K562 (cell line): ENCODE results near the gene IRS1. TPM values are rescaled to one million over a fixed set of nuclear protein-coding genes. Genes with fewer than 3 reads are reported as not detected.

Source experiments
- BCL6 ChIP-seq: fragments of 250-450 bp; sonication (Bioruptor Pico); IDR thresholded peaks from 2 replicates; pipeline ENCODE4 v1.4.0; 2020
- E2F4 ChIP-seq: sonication (generic); formaldehyde crosslinking; IDR thresholded peaks from 2 replicates; pipeline ENCODE4 v1.8.0; 2022; ENCODE audit warnings: mild to moderate bottlenecking, low read depth, missing genetic modification reagents
- E2F6 ChIP-seq, 2 experiments: IDR thresholded peaks; 2 replicates each; pipeline ENCODE4 v1.6.1; 2011; ENCODE audit warnings: borderline replicate concordance in 1 of 2, control low read depth in 1 of 2, low read depth in 1 of 2, low read length in 1 of 2, mild to moderate bottlenecking in 1 of 2, mixed read lengths in 1 of 2, moderate library complexity in 1 of 2; ENCODE audit not compliant: insufficient read depth in 1 of 2, insufficient read length in 1 of 2, poor library complexity in 1 of 2, severe bottlenecking in 1 of 2; ENCODE audit errors: extremely low read depth in 1 of 2
- ETV6 ChIP-seq, 3 experiments: fragments of 150-350 bp in 1 of 3; sonication (generic) in 1 of 3; formaldehyde crosslinking in 1 of 3; IDR thresholded peaks; 2 replicates each; pipeline versions ENCODE4 v1.6.1 to v1.8.0; 2014 to 2022; ENCODE audit warnings: borderline replicate concordance in 2 of 3, low read depth in 2 of 3, antibody characterized with exemption in 1 of 3, low read length in 1 of 3, mild to moderate bottlenecking in 1 of 3, missing genetic modification reagents in 1 of 3
- FOS ChIP-seq: IDR thresholded peaks from 3 replicates; pipeline ENCODE4 v1.6.1; 2011; ENCODE audit not compliant: insufficient read length; ENCODE audit errors: extremely low read depth
- FOXA3 ChIP-seq, 2 experiments: fragments of 450-650 bp in 1 of 2; sonication (generic) in 1 of 2; formaldehyde crosslinking; IDR thresholded peaks in 1 of 2; conservative IDR thresholded peaks in 1 of 2; 2 replicates each; pipeline versions ENCODE4 v1.4.0 to v1.8.0; 2020 to 2022; ENCODE audit warnings: mild to moderate bottlenecking in 2 of 2, missing genetic modification reagents in 1 of 2
- HNRNPH1 ChIP-seq: fragments of 200-400 bp; formaldehyde crosslinking; optimal IDR thresholded peaks from 2 replicates; pipeline ENCODE3; 2017; ENCODE audit warnings: low read depth, mild to moderate bottlenecking, low read length, moderate library complexity
- HNRNPL ChIP-seq: fragments of 200-400 bp; formaldehyde crosslinking; IDR thresholded peaks from 2 replicates; pipeline ENCODE4 v1.6.1; 2017; ENCODE audit warnings: low read depth, mild to moderate bottlenecking, low read length
- MCM2 ChIP-seq: fragments of 450-650 bp; IDR thresholded peaks from 2 replicates; pipeline ENCODE4 v1.6.1; 2017; ENCODE audit warnings: low read depth, mild to moderate bottlenecking
- MEF2A ChIP-seq: IDR thresholded peaks from 2 replicates; pipeline ENCODE4 v1.6.1; 2011; ENCODE audit warnings: low read depth, mild to moderate bottlenecking, low read length, moderate library complexity; ENCODE audit not compliant: control insufficient read depth
- MLLT1 ChIP-seq, 2 experiments: fragments of 450-650 bp; IDR thresholded peaks; 2 replicates each; pipeline ENCODE4 v1.6.1; 2016
- NFE2 ChIP-seq: IDR thresholded peaks from 2 replicates; pipeline ENCODE4 v1.6.1; 2014; ENCODE audit warnings: antibody characterized with exemption, low read depth
- PHTF2 ChIP-seq: fragments of 250-450 bp; sonication (Bioruptor Pico); IDR thresholded peaks from 2 replicates; pipeline ENCODE4 v1.5.0; 2021; ENCODE audit warnings: mild to moderate bottlenecking
- PRMT5 ChIP-seq: sonication (generic); formaldehyde crosslinking; IDR thresholded peaks from 2 replicates; pipeline ENCODE4 v1.5.0; 2020; ENCODE audit warnings: missing genetic modification reagents
- TFAP4 ChIP-seq: sonication (generic); formaldehyde crosslinking; IDR thresholded peaks from 2 replicates; pipeline ENCODE4 v1.8.0; 2022; ENCODE audit warnings: missing genetic modification reagents, mild to moderate bottlenecking, moderate library complexity, borderline replicate concordance
- ZBTB34 ChIP-seq: fragments of 250-450 bp; sonication (Bioruptor Pico); IDR thresholded peaks from 2 replicates; pipeline ENCODE4 v1.8.0; 2021; ENCODE audit warnings: mild to moderate bottlenecking, moderate library complexity
- ZFX ChIP-seq: sonication (generic); formaldehyde crosslinking; IDR thresholded peaks from 2 replicates; pipeline ENCODE4 v1.8.0; 2022; ENCODE audit warnings: mild to moderate bottlenecking, missing genetic modification reagents, moderate library complexity
- ZKSCAN1 ChIP-seq: fragments of 150-350 bp; IDR thresholded peaks from 2 replicates; pipeline ENCODE4 v1.6.1; 2016; ENCODE audit warnings: low read depth, low read length
- ZNF165 ChIP-seq: fragments of 250-450 bp; sonication (Bioruptor Pico); IDR thresholded peaks from 2 replicates; pipeline ENCODE4 v1.4.0; 2020; ENCODE audit warnings: borderline replicate concordance
- ZNF586 ChIP-seq: fragments of 450-650 bp; formaldehyde crosslinking; conservative IDR thresholded peaks from 2 replicates; pipeline ENCODE4 v1.4.0; 2020; ENCODE audit warnings: mild to moderate bottlenecking, moderate library complexity
- polyA plus RNA-seq, 8 experiments: library from polyadenylated mRNA; depleted of rRNA in 4 of 8; stranded (reverse) in 5 of 8; unstranded in 3 of 8; fragments of >200 nt; fragmentation: Nextera tagmentation in 2 of 8; fragmentation: Illumina TruSeq in 1 of 8; extraction: Ambion mirVana in 2 of 8; extraction: Trizol in 1 of 8; gene quantifications; 2 replicates each; pipeline versions ENCODE4 v1.2.1 to v1.2.3, GENCODE V29; 2011 to 2014; ENCODE audit warnings: inconsistent platforms in 1 of 8, missing spikeins in 1 of 8
- total RNA-seq, 7 experiments: library from RNA; depleted of rRNA in 6 of 7; stranded (reverse); fragments of >200 nt in 6 of 7; fragmentation: Illumina TruSeq in 2 of 7; extraction: Trizol in 2 of 7; gene quantifications; 2 replicates each; pipeline versions ENCODE4 v1.2.1 to v1.2.3, GENCODE V29; 2011 to 2021; ENCODE audit warnings: low replicate concordance in 1 of 7

The IRS1 gene
- total and polyA plus RNA-seq, 9 of the 15 experiments (the other 6 are each of a cell fraction or from before 2014, with no cell fraction given): under 0.01 to 0.31 (median 0.08) TPM; not detected in 1

- TF ChIP-seq ZNF586: no peak
- TF ChIP-seq BCL6: no peak
- TF ChIP-seq E2F6 (IDR thresholded peaks at IDR 0.05; ENCODE audit: borderline replicate concordance in 1 of 2, extremely low read depth in 1 of 2, insufficient read depth in 1 of 2, insufficient read length in 1 of 2, low read depth in 1 of 2, low read length in 1 of 2, poor library complexity in 1 of 2, severe bottlenecking in 1 of 2): peak; percentile 72 to 96
- no peak for TF ChIP-seq ZBTB34 (CRISPR knock-in tag)
- no peak for TF ChIP-seq MEF2A
- TF ChIP-seq FOS: no peak
- 0 out of 2 replicates have a peak, but pooled peaks have one; percentile 13 for TF ChIP-seq TFAP4 (CRISPR knock-in tag)
- TF ChIP-seq FOXA3 (CRISPR knock-in tag; conservative IDR thresholded peaks at IDR 0.05 in 1 of 2, IDR thresholded peaks at IDR 0.05 in 1 of 2): no peak; a peak in 1 of 4 replicates
- no peak for TF ChIP-seq ZNF165 (CRISPR knock-in tag)
- TF ChIP-seq NFE2: no peak
- no peak for TF ChIP-seq HNRNPH1
- TF ChIP-seq MCM2: no peak
- TF ChIP-seq ETV6 (IDR thresholded peaks at IDR 0.05; ENCODE audit: borderline replicate concordance in 1 of 2, low read depth in 2 of 2, low read length in 1 of 2): no peak
- TF ChIP-seq ETV6 (CRISPR knock-in tag; IDR thresholded peaks at IDR 0.05; ENCODE audit: borderline replicate concordance): no peak
- no peak for TF ChIP-seq PHTF2
- TF ChIP-seq ZKSCAN1: no peak
- peak; percentile 80 for TF ChIP-seq ZFX (CRISPR knock-in tag)
- no peak for TF ChIP-seq E2F4 (CRISPR knock-in tag)
- TF ChIP-seq HNRNPL: peak; percentile 92
- TF ChIP-seq PRMT5 (CRISPR knock-in tag): no peak
- TF ChIP-seq MLLT1 (IDR thresholded peaks at IDR 0.05): no peak
Measured at GRCh38 chr2:226791487-226792081, 8.0 kb downstream of the IRS1 start (continued).
